Measurements from ENCODE around the gene CCDC92B.

The CCDC92B gene

GRCh38 chr17:2718150-2718938 lies 31.1 kb downstream of the CCDC92B start:
- Mint-ChIP-seq H3K4me1 (ENCODE audit: low read depth) (no peaks in the 10 kb centered on the region), H3K27me3 (no peaks in the 10 kb centered on the region), H3K36me3 (no peaks in the 10 kb centered on the region), H3K27ac (no peak overlapping the region), H3K4me3 (no peak overlapping the region), H3K9me3 (ENCODE audit: low read depth) (no peaks in the 10 kb centered on the region)

GRCh38 chr17:2716649-2717048 lies 32.8 kb downstream of the CCDC92B start:
- Mint-ChIP-seq H3K36me3 (no peaks in the 10 kb centered on the region), H3K4me3 (no peak overlapping the region), H3K27me3 (no peaks in the 10 kb centered on the region), H3K9me3 (ENCODE audit: low read depth) (no peaks in the 10 kb centered on the region), H3K27ac (no peak overlapping the region), H3K4me1 (ENCODE audit: low read depth) (peaks cover 8% of the 10 kb centered on the region)

- no peaks in the 10 kb centered on the region for H3K9me3 Mint-ChIP-seq (ENCODE audit: low read depth)
- H3K4me1 Mint-ChIP-seq (ENCODE audit: low read depth), result peaks cover 28% of the 10 kb centered on the region
- H3K27ac Mint-ChIP-seq, result no peak overlapping the region
- H3K4me3 Mint-ChIP-seq, result peak overlapping the region; percentile 17
- no peaks in the 10 kb centered on the region for H3K27me3 Mint-ChIP-seq
- no peaks in the 10 kb centered on the region for H3K36me3 Mint-ChIP-seq
Observed at GRCh38 chr17:2713881-2714280, 35.6 kb downstream of the CCDC92B start.

- no peaks in the 10 kb centered on the region for H3K36me3 Mint-ChIP-seq
- H3K4me1 Mint-ChIP-seq (ENCODE audit: low read depth), result peaks cover 33% of the 10 kb centered on the region
- peak overlapping the region; percentile 86 for H3K4me3 Mint-ChIP-seq
- no peaks in the 10 kb centered on the region for H3K9me3 Mint-ChIP-seq (ENCODE audit: low read depth)
- H3K27ac Mint-ChIP-seq, result peak overlapping the region; percentile 80
- no peaks in the 10 kb centered on the region for H3K27me3 Mint-ChIP-seq
Observed at GRCh38 chr17:2712300-2713043, 37.0 kb downstream of the CCDC92B start.

GRCh38 chr17:2711608-2712299 lies 37.7 kb downstream of the CCDC92B start, which contains the start of gene CLUH:
TSS of gene CLUH (minus strand) at chr17:2711764. CDS start at chr17:2711661, 103 bp downstream.
- Mint-ChIP-seq H3K27ac (peak within 1 kb of the TSS; percentile 87), H3K27me3 (no peaks in the 10 kb centered on the region), H3K9me3 (ENCODE audit: low read depth) (no peaks in the 10 kb centered on the region), H3K4me1 (ENCODE audit: low read depth) (peaks cover 33% of the 10 kb centered on the region), H3K36me3 (no peaks in the 10 kb centered on the region), H3K4me3 (peak within 1 kb of the TSS; percentile 93)

GRCh38 chr17:2710803-2711607 lies 38.4 kb downstream of the CCDC92B start:
- Mint-ChIP-seq H3K27me3 (no peaks in the 10 kb centered on the region), H3K27ac (peak overlapping the region; percentile 87), H3K36me3 (no peaks in the 10 kb centered on the region), H3K4me1 (ENCODE audit: low read depth) (peaks cover 38% of the 10 kb centered on the region), H3K9me3 (ENCODE audit: low read depth) (no peaks in the 10 kb centered on the region), H3K4me3 (peak overlapping the region; percentile 93)

- H3K4me3 Mint-ChIP-seq, result peak overlapping the region; percentile 93
- no peaks in the 10 kb centered on the region for H3K9me3 Mint-ChIP-seq (ENCODE audit: low read depth)
- H3K36me3 Mint-ChIP-seq, result no peaks in the 10 kb centered on the region
- peak overlapping the region; percentile 87 for H3K27ac Mint-ChIP-seq
- H3K4me1 Mint-ChIP-seq (ENCODE audit: low read depth), result peaks cover 42% of the 10 kb centered on the region
- H3K27me3 Mint-ChIP-seq, result no peaks in the 10 kb centered on the region
Observed at GRCh38 chr17:2710071-2710802, 39.2 kb downstream of the CCDC92B start.

GRCh38 chr17:2709183-2709661 lies 40.2 kb downstream of the CCDC92B start:
- no peaks in the 10 kb centered on the region for H3K27me3 Mint-ChIP-seq
- H3K27ac Mint-ChIP-seq, result peak overlapping the region; percentile 87
- H3K36me3 Mint-ChIP-seq, result no peaks in the 10 kb centered on the region
- H3K9me3 Mint-ChIP-seq (ENCODE audit: low read depth), result no peaks in the 10 kb centered on the region
- peaks cover 42% of the 10 kb centered on the region for H3K4me1 Mint-ChIP-seq (ENCODE audit: low read depth)
- H3K4me3 Mint-ChIP-seq, result peak overlapping the region; percentile 93

- no peaks in the 10 kb centered on the region for H3K36me3 Mint-ChIP-seq
- peak overlapping the region; percentile 93 for H3K4me3 Mint-ChIP-seq
- H3K27me3 Mint-ChIP-seq, result no peaks in the 10 kb centered on the region
- H3K9me3 Mint-ChIP-seq (ENCODE audit: low read depth), result no peaks in the 10 kb centered on the region
- H3K4me1 Mint-ChIP-seq (ENCODE audit: low read depth), result peaks cover 42% of the 10 kb centered on the region
- H3K27ac Mint-ChIP-seq, result peak overlapping the region; percentile 46
Observed at GRCh38 chr17:2708585-2709182, 40.8 kb downstream of the CCDC92B start.

GRCh38 chr17:2707721-2708584 lies 41.5 kb downstream of the CCDC92B start:
- H3K9me3 Mint-ChIP-seq (ENCODE audit: low read depth), result no peaks in the 10 kb centered on the region
- H3K4me1 Mint-ChIP-seq (ENCODE audit: low read depth), result peaks cover 42% of the 10 kb centered on the region
- H3K27ac Mint-ChIP-seq, result peak overlapping the region; percentile 46
- peak overlapping the region; percentile 65 for H3K4me3 Mint-ChIP-seq
- H3K27me3 Mint-ChIP-seq, result no peaks in the 10 kb centered on the region
- no peaks in the 10 kb centered on the region for H3K36me3 Mint-ChIP-seq

- Mint-ChIP-seq H3K27me3 (no peaks in the 10 kb centered on the region), H3K4me3 (no peak overlapping the region), H3K4me1 (ENCODE audit: low read depth) (peaks cover 35% of the 10 kb centered on the region), H3K9me3 (ENCODE audit: low read depth) (no peaks in the 10 kb centered on the region), H3K27ac (no peak overlapping the region), H3K36me3 (no peaks in the 10 kb centered on the region)
Observed at GRCh38 chr17:2706911-2707510, 42.4 kb downstream of the CCDC92B start.

GRCh38 chr17:2705888-2706795 lies 43.3 kb downstream of the CCDC92B start:
- no peaks in the 10 kb centered on the region for H3K36me3 Mint-ChIP-seq
- H3K4me1 Mint-ChIP-seq (ENCODE audit: low read depth), result peaks cover 34% of the 10 kb centered on the region
- H3K4me3 Mint-ChIP-seq, result no peak overlapping the region
- H3K27ac Mint-ChIP-seq, result peak overlapping the region; percentile 22
- H3K9me3 Mint-ChIP-seq (ENCODE audit: low read depth), result no peaks in the 10 kb centered on the region
- no peaks in the 10 kb centered on the region for H3K27me3 Mint-ChIP-seq

Measured in activated naive CD8-positive, alpha-beta T cell (primary cell).